ENCODE data around the gene CDK6.

Gene CDK6

GRCh38 chr7:92729172-92729571 lies 107.2 kb downstream of the CDK6 start:
- no peak for DNase-seq

GRCh38 chr7:92727755-92728154 lies 108.6 kb downstream of the CDK6 start:
- no peak for DNase-seq

GRCh38 chr7:92725161-92725925 lies 111.0 kb downstream of the CDK6 start:
- DNase-seq: no peak

- DNase-seq: no peak
Observed at GRCh38 chr7:92723943-92724342, 112.4 kb downstream of the CDK6 start.

- DNase-seq: no peak
Observed at GRCh38 chr7:92723205-92723604, 113.2 kb downstream of the CDK6 start.

GRCh38 chr7:92722541-92722940 lies 113.8 kb downstream of the CDK6 start:
- DNase-seq: no peak

DNA sequence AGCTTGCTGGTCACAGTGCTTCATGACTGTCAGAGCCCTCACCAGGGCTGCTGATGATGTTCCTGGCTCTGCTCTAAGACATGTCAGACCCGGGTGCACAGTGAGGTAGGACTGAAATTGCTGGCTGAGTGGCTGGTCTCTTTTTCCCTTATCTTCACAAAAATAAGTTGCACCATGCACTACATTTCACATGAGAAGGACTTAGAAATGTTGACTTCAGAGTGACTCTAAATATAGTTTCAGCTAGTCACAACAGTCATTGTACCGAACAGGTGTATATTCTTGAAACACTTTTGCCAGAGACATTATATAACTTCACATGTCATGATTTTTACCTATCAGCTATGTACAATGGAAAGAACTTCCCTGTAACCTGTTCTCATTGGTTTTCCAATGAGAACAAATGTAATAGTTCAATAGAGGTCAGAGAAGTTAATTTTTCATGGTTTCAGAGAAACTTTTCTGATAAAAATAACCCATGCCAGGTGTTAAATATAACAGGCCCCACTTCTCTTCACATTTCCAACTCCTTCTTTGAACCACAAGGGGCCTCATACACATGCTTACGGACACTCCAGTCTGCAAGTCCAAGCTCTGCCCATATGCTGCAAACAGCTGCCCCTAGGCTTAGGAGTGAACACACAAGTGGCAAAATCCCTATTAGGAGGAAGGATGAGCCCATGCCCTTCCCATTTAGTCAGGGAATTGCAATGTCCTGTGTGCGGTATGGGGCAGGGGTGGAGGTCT lies 115.6 kb downstream of the CDK6 start:
- no peak for DNase-seq

DNA sequence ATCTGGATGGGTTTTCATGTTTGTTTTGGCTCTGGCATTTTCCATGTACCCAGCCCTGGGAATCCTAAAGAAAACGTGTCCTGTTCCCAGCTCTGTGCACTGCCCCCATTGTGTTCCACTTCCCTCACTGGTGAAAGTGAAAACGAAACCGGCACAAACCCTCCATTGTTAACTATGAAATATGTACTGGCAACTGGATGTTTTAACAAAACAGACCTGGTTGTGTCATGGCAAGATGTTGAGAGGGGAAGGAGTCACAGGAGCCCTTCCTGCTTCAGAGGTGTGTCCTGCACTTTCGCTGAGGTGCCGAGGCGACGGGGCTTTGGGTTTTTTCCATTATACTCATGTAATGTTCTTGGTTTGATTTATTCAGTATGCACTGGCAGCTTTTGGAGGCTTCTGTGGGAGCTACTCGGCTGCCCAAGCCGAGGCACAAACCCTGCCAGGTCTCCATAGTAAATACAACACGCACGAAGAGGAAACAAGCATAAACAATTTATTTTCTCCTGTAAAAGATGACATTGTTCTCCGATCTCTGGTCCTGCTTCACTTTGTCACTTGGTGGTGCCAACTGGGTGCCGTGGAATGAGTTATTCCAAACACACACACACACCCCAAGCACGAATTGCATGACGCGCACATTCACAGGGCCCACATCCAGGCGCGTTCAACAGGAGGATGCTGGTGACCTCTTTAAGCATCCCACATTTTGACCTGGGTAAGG lies 118.2 kb downstream of the CDK6 start:
- peak; percentile 24 for DNase-seq

GRCh38 chr7:92717623-92717992 lies 118.8 kb downstream of the CDK6 start:
- DNase-seq: no peak

DNA sequence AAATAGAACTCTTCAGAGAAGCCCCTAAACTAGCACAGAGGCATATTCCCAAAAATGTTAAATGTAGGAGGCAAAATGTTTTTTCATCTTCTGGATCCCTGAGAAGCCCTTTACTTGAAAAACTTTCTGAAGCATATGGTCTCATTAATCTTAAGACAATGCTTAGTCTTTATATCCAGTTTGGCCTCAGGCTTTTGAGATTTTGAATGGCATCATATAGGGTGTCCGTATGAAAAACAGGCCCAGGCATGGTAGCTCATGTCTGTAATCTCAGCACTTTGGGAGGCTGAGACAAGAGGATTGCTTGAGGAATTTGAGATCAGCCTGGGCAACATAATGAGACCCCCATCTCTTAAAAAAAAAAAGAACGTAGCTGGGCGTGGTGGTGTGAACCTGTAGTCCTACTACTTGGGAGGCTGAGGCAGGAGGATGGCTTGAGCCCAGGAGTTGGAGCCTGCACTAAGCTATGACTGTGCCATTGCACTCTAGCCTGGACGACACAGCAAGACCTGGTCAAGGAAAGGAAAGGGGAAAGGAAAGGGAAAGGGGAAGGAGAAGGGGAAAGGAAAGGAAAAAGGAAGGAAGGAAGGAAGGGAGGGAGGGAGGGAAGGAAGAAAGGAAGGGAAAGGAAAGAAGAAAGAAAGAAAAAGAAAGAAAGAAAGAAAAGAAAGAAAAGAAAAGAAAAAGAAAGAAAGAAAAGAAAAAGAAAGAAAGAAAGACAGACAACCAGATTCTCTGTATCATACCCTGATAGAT lies 119.4 kb downstream of the CDK6 start:
- no peak for DNase-seq

DNA sequence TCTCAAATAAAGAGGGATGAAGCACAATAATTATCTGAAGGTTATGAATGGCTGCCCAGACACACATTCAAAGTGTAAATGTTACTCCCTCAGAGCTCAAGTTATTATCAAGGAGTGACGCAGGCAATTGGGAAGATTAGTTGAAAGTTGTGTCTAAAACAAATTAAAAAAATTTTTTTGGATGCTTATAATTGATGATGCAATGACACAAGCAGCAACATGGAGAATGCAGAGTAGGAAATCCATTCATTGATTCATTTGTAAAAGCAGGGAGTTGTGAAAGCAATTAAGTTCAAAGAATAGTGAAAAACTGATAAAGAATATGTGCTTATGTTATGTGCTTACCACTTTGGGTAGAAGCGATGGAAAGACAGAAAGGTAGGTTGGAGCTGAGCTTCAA lies 120.4 kb downstream of the CDK6 start:
- no peak for DNase-seq

DNA sequence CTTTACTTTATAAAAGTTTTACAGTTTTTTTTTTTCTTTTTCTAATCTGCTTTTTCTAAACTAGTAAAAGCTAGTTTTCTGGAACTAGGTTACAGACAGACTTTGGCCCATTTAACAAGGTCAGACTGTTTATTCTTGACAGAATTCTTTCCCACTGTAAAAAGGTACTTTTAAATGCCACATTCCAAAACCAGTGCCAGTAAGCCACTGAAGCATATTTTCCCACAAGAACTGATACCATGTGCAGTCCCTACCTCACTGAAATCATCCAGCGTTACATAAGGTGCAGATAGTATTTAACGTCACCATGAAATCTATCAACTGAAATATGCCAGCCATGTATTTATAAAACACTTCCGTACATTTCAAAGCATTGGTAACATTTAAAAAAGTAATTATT lies 121.6 kb downstream of the CDK6 start:
- no peak for DNase-seq

GRCh38 chr7:92714280-92714679 lies 122.1 kb downstream of the CDK6 start:
- DNase-seq: no peak

- no peak for DNase-seq
Observed at GRCh38 chr7:92709912-92710311, 126.5 kb downstream of the CDK6 start.

DNA sequence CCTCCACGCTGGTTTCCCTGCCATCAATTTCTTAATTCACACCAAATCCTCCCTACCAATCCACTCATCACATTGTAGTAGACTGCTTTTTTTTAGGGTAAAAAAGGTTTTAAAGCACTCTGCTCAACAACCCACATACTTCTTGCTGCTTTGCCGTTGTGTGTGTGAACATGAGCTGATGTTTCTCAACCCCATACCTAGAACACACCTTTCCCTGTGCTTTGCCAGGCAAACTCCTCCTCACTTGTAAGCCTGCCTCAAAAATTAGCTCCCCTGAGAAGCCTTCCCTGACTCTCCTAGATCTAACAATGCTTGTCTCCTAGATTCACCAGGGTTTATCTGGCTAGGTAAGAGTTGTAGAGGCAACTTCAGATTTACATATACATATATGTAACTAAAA lies 127.2 kb downstream of the CDK6 start:
- no peak for DNase-seq

- no peak for DNase-seq
Observed at GRCh38 chr7:92708111-92709042, 128.0 kb downstream of the CDK6 start.

DNA sequence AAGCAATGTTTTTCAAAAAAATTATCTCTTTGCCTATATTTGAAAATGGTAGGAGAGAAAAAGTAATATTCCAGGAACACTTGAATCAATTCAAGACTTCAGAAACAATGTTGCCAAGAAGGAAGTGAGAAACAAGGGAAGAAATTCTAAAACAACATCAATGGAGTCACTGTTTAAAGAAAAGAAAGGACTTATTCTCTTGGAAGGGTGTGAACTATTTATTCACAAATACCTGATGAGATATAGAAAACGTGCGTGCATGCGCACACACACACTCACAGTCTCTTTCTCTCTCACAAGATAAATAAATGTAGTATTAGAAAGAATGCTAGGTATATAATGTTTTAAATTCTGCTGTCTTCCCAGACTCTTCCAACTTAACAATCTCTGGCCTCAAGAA lies 128.9 kb downstream of the CDK6 start:
- DNase-seq: no peak

GRCh38 chr7:92706563-92706962 lies 129.8 kb downstream of the CDK6 start:
- DNase-seq: no peak

DNA sequence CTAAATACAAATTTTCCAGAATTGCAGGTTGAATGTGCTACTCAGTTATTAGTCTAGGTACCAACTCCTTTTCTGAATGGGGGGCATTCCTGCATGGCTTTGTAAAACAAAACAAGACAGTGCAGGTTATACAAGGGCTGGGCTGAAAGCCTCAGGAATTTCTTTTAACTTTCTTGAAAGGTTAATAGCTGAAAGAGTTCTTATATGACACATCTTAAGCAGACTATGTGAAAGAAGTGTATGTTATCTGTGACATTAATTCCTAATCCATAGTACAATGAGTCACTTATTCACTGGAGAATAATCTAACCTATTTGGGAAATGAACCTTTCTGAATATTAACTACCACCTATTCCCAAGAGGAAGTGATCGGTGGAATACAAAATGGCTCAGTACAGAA lies 130.5 kb downstream of the CDK6 start:
- DNase-seq: no peak

GRCh38 chr7:92704858-92705257 lies 131.5 kb downstream of the CDK6 start:
- no peak for DNase-seq

DNA sequence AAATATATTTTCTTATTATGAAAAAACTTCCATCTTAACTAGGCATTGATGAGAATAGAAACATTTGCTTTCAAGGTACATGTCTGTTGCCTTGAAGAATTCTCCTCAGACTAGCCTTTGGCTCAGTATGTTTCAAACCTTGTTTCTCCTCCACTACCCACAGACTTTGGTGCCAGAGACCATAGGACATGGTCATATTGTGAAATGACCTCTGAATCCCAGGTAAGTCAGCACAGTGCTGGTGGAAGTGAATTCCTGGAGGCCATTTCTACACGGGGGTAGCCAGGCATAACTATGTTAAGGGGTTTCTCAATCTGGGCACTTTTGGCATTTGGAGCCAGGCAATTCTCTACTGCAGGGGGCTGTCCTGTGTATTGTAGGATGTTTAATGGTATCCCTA lies 133.8 kb downstream of the CDK6 start:
- no peak for DNase-seq

- no peak for DNase-seq
Observed at GRCh38 chr7:92699966-92700514, 136.3 kb downstream of the CDK6 start.

Measured in activated CD4-positive, alpha-beta T cell treated with anti-CD3 and anti-CD28 coated beads for 1 hour (primary cell).